Kidney capillary endothelial cell (primary cell): Measurements from ENCODE around the gene PRELID3B.
"Not testable (repeated sequence)": the region's sequence is repeated elsewhere in the genome, so short reads cannot be mapped to it uniquely, and the experiment has no call there.

ENCODE experiments used
- DNase-seq: peaks from one replicate; pipeline ENCODE4 v3.0.0-alpha.2; 2018; ENCODE audit warnings: low spot score

PRELID3B gene

GRCh38 chr20:59025511-59025910 is 17.1 kb downstream of the PRELID3B start:
- DNase-seq: no peak

GRCh38 chr20:59025086-59025485 is 17.5 kb downstream of the PRELID3B start:
- no peak for DNase-seq

DNA sequence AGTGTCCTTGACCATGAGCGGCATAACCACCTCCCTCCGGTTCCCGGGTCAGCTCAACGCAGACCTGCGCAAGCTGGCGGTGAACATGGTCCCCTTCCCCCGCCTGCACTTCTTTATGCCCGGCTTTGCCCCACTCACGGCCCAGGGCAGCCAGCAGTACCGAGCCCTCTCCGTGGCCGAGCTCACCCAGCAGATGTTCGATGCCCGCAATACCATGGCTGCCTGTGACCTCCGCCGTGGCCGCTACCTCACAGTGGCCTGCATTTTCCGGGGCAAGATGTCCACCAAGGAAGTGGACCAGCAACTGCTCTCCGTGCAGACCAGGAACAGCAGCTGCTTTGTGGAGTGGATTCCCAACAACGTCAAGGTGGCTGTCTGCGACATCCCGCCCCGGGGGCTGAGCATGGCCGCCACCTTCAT is 18.5 kb downstream of the PRELID3B start:
- no peak for DNase-seq

- no peak for DNase-seq
Observed at GRCh38 chr20:59023616-59024015, 19.0 kb downstream of the PRELID3B start.

DNA sequence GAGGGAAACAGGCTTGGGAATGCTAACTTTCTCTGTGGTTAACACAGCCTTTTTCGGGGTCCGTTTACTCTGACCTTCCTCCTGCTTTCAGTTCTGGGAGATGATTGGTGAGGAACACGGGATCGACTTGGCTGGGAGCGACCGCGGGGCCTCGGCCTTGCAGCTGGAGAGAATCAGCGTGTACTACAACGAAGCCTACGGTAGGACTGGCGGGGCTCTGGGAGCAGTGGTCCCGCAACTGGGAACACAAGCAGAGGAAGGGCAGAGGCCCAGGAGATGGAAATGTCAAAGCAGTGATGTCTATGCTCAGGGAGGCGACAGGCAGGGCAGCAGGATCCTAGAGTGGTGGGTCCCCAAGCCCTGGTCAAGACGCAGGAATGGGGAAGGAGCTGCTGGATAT is 19.8 kb downstream of the PRELID3B start:
- no peak for DNase-seq

DNA sequence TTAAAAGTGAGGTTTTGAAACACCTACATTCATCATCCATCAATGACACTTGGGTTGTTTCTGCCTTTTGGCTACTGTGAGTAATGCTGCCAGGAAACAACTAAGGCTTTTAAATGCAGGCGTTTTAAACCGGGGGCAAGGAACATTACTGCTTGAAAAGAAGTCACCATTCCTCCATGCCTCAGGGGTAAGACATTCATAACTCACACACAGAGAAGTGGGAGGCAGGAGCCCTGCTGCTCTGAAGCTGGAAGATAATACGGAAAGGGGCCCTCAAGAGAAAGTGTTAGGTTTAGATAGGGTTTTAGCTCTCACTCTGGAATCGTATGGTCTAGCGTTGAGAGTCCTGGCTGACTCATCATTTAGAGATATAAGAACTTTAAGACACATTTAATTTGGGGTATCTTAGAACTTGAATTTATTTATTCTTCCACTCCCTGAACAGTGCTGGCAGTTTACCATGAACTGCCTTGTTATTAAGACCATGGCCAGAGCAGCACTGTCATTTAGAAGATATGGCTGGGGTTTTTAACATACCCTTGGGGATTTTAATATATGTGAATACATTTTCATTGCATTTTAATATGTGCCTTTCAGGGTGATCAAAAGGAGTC is 21.5 kb downstream of the PRELID3B start:
- no peak for DNase-seq

DNA sequence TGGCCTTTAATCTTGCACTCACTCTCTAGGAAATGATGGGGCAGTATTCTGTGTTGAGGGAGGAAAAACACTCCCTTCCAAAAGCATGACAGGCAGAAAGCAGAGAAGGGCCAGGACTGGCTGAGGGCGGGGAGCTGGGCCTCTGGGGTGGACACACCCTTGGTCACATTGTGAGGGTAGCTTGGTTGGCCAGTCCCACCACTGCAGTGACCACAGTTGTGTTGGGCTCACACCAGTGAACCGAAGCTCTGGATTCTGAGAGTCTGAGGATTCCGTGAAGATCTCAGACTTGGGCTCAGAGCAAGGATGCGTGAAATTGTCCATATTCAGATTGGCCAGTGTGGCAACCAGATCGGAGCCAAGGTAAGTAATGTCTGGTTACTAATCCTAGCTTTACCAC is 23.4 kb downstream of the PRELID3B start, which contains the start of gene TUBB1:
Gene TUBB1, plus strand, starts transcription at position 213 of the 400 bp plus-strand sequence. Its CDS starts 94 bp downstream, at position 307.
- DNase-seq: no peak

- no peak for DNase-seq
Observed at GRCh38 chr20:59018817-59019216, 23.8 kb downstream of the PRELID3B start.

DNA sequence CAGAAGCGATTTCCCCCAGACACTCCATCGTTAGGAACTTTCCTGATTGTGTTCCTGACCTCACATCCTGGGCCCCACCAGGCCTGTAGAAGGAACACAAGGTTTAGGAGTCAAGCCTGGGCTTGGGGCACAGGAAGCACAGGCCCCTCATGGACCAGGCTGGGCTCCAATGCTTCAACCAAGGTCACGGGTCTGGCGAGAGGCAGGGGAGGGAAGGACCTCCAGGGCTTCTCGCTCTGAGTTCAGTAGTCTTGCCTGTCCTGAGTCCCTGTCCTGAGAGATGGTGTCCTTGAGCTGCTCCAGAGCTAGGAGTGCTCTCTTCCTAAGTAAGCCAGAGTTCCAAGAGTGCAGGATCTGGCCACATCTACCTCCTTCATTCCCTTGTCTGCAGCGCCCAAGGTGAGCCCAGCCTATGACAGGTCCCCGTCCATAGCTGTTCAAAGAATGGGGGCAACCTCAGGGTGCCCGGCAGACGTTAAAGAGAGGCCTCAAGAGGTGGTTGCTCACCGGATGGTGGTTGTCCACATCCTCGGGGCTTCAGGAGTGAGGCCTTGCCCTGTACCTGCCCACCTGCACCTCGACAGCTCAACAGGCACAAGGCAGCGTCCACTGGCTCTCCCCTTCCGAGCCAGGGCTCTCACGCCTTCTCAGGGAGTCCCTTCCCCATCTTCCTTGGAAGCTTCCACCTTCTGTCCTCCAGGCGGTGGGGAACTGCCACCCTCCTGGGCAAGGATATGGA is 24.9 kb downstream of the PRELID3B start:
- DNase-seq: no peak

DNA sequence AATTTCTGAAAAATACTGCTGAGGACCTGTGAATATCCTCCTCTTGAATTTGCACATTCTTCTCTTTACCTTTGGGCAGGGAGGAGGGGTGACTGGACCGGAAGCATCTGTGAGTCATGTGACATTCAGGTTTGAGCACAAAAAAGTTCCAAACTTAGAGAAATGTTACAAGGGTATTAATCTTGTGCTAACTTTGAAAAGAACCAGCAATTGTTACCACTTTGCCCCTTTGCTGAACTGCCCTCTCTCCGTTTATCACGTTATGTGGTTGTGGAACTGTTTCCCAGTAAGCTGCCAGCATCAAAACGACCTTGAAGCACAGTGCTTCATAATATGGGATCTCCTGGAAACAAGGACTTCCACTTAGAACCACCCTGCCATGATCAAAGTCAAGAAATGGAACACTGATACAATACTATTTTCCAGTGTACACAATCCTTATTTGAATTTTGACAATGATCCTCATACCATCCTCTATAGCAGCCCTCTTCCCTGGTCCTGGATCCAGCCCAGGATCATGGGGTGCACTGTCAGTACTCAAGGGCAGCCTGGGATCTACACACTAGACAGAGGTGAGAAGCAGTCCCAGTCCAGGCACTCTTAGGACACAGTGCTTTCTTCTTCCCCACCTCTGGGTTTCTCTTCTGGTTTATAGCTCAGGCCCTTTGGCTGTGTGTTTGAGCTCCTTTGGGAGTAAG is 25.6 kb downstream of the PRELID3B start:
- no peak for DNase-seq

GRCh38 chr20:59015812-59016711 is 26.5 kb downstream of the PRELID3B start:
- no peak for DNase-seq

DNA sequence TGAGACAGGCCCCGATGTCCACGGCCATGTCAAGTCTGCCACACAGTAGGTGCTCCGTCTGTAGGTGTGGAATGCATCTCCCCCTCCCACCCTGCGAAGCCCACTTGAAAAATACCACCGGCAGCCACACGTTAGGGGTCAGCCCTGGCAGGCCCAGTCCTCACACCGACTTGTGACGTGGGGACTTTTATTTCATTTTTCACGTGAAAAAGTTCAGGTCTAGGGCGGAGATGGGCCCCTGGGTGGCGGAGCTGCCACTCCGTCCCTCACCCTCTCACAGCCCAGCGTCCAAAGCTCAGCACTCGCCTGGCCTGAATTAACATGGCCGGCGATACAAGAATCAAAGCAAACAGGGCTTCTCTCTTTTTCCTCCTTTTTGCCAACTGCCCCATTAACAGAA is 27.2 kb downstream of the PRELID3B start:
- no peak for DNase-seq

DNA sequence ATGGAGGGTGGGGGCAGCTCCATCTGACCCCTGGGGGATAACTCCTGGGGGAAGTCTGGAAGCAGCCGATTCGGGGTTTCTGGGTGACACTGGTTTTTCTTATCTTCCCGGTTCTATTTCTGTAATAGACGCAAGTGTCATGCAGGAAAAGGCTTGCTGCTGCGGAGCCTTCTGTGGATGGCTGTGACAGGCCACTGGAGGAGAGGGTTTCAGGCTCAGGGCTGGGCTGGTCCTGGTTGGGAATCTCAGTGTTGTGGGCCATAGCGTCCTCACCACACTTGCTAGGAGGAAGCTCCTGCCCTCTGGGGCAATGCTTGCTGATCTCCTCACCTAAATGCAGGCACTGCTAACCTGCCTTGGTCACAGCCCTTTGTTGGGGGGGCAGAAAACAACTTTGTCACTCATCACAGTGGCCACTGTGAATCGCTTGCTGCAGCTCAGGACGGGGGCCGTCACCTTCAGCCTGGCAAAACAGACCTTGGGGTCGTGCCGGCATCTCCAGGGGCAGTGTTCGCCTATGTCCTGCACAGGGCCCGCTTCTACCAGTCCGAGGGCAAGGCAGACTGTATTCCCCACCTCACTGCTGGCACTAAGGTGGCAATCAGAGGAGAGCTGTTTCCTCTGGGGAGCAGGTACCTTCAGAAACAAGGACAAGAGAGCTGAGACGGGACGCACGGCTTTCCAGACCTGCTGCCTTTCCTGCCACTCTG is 27.8 kb downstream of the PRELID3B start:
- DNase-seq: no peak

DNA sequence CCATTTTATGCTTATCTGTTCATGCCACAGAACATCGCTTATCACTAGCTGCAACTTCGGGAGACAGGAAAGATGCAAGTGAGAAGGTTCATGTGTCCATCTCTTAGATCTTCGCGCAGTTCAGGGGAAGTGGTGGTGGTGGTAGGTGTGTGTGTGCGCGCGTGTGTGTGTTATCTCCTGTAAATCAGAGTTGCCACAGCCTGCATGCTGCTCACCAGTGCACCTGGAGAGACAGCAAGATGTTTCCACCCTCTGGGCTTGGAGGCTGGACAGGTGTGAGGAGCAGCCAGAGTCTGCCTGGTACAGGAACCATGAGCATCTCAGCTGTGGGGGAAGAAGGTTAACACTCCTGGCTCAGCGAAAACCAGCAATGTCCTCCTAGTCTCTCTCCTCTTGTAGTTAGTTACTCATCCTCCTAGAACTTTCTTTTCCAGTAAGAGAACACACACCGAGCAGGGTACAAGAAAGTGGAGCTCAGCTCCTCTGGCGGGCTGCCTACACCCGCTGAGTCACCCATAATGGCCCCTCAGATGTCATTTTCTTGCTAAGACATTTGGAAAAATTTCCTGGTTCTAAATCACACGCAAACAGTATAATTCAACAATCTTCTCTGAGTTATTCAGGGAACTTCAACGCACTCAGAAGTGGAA is 28.5 kb downstream of the PRELID3B start:
- DNase-seq: no peak

- no peak for DNase-seq
Observed at GRCh38 chr20:59013031-59013951, 29.3 kb downstream of the PRELID3B start.

GRCh38 chr20:59011874-59012157 is 30.8 kb downstream of the PRELID3B start:
- not testable (repeated sequence) for DNase-seq

GRCh38 chr20:59010995-59011873 is 31.4 kb downstream of the PRELID3B start:
- DNase-seq: peak; percentile 93

DNA sequence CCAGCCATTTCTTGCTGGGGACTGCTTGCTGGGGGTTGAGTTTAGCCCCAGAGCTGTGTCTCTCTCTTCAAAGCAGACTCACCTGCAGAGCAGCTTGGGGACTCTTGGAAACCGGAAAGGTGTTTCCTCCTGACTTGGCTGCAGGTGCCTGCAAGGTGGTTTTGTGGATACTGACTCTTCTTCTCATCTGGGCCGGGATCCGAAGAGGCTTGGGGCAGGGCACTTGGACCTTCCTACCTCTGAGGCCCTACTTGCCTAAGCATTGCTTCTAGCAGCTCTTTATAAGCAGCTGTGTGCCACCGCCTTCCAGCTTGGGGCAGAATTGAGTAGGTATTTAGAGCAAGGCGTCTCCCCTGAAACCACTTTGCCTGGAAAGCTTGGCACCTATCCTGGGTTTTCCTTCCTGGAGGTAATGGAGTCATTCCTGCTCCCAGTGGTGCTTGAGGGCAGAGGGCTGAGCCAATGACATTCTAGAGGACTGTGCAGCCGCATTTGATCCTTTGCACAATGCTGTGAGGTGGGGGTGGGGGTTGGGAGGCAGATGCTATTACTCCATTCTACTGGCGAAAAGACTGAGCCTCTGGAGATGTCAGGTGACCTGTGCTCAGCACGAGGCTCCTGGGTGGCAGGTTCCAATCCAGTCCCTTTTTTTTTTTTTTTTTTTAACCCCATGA is 32.1 kb downstream of the PRELID3B start:
- DNase-seq: no peak
